Thyroid gland (tissue), 4 donors: Measurements from ENCODE around the gene DHRS3.

ENCODE experiments used
- CTCF ChIP-seq, 6 experiments: fragments of 200-600 bp in 3 of 6; fragments of 450-650 bp in 3 of 6; sonication (generic) in 3 of 6; IDR thresholded peaks; one replicate each; pipeline ENCODE4 v1.5.1; 2016 to 2019; ENCODE audit warnings: antibody characterized with exemption in 6 of 6, mild to moderate bottlenecking in 2 of 6, inconsistent platforms in 1 of 6, moderate library complexity in 1 of 6
- POLR2A ChIP-seq, 2 donors: fragments of 450-650 bp; IDR thresholded peaks; one replicate each; pipeline ENCODE4 v1.6.1; 2017; ENCODE audit warnings: antibody characterized with exemption in 2 of 2, mild to moderate bottlenecking in 2 of 2, moderate library complexity in 1 of 2

- TF ChIP-seq CTCF (IDR thresholded peaks at IDR 0.05) = no peak
- no peak for TF ChIP-seq POLR2A (IDR thresholded peaks at IDR 0.05)
Observed at GRCh38 chr1:12583484-12583883, 34.5 kb downstream of the DHRS3 start.
